GM12892 (cell line): ENCODE data around the gene SLC22A17.

Source experiments
- POLR2A ChIP-seq: IDR thresholded peaks from 2 replicates; pipeline ENCODE4 v1.6.1; 2011; ENCODE audit warnings: low read depth, low read length, control low read depth
- POLR2AphosphoS5 ChIP-seq: IDR thresholded peaks from 2 replicates; pipeline ENCODE4 v1.6.1; 2011; ENCODE audit warnings: low read depth, low read length, control low read depth
- TAF1 ChIP-seq: IDR thresholded peaks from 2 replicates; pipeline ENCODE4 v1.6.1; 2011; ENCODE audit warnings: low read depth, mild to moderate bottlenecking, control low read depth, low read length, borderline replicate concordance

DNA sequence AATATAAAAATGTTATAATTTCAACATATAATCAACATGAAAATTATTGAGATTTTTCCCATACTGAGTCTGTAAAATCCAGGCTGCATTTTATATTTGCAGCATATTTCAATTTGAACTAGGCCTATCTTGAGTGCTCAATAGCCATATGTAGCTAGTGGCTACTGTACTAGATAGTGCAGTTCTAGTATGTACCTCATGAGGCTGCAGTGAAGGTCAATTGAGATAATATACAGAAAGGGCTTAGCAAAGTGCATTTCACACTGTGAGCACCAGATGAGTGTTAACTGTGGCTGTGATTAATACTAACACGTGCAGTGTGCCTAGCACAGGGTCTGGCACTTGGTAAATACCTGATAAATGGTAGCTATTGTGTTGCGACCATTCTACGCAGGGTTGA, 5.4 kb upstream of the SLC22A17 start:
- no peak for TF ChIP-seq TAF1
- no peak for TF ChIP-seq POLR2AphosphoS5
- no peak for TF ChIP-seq POLR2A
